ENCODE data around the gene KCND2. TPM values are rescaled to one million over a fixed set of nuclear protein-coding genes. Genes with fewer than 3 reads are reported as not detected.

The KCND2 gene
- total and polyA plus RNA-seq, 11 donors: 0.04 to 0.41 (median 0.16) TPM; not detected in 4

- peaks cover 0 to 16% (median 0%) of the 10 kb centered on the region in 12 donors for H3K4me1 ChIP-seq
- no peaks in the 10 kb centered on the region for H3K9me3 ChIP-seq
- H3K27ac ChIP-seq: no peak overlapping the region
- intact Hi-C loops (cut with DNase I): loop anchor here in 6 of 10 donors (5.0 to 10.0 kb wide), 3 partner anchors 337 to 342 kb away; no protein-coding TSS in a partner anchor
- no peak for DNase-seq
- WGBS, 4 donors: 90 to 93% (median 92%) methylated on average over 16 of the region's 16 CpGs
- H3K36me3 ChIP-seq: no peaks in the 10 kb centered on the region
- peaks cover 0 to 25% (median 12%) of the 10 kb centered on the region in 9 donors for H3K27me3 ChIP-seq
- TF ChIP-seq CTCF (IDR thresholded peaks at IDR 0.05) (no peak), POLR2A (IDR thresholded peaks at IDR 0.05) (no peak)
- no peak for ATAC-seq
- H3K4me3 ChIP-seq: no peak overlapping the region
These were observed 1.5 kb downstream of the KCND2 start for GRCh38 chr7:120274482-120274881.

DNA sequence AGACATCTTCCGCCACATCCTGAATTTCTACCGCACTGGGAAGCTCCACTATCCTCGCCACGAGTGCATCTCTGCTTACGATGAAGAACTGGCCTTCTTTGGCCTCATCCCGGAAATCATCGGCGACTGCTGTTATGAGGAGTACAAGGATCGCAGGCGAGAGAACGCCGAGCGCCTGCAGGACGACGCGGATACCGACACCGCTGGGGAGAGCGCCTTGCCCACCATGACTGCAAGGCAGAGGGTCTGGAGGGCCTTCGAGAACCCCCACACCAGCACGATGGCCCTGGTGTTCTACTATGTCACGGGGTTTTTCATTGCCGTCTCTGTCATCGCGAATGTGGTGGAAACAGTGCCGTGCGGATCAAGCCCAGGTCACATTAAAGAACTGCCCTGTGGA lies 1.9 kb downstream of the KCND2 start:
- no peak overlapping the region for H3K27ac ChIP-seq
- no peak for ATAC-seq
- 95 to 97% (median 97%) methylated on average over 27 of the region's 27 CpGs for WGBS, 4 donors
- no peaks in the 10 kb centered on the region for H3K9me3 ChIP-seq
- H3K27me3 ChIP-seq: peaks cover 0 to 25% (median 11%) of the 10 kb centered on the region in 9 donors
- peaks cover 0 to 16% (median 0%) of the 10 kb centered on the region in 12 donors for H3K4me1 ChIP-seq
- DNase-seq: no peak
- TF ChIP-seq CTCF (IDR thresholded peaks at IDR 0.05) (no peak), POLR2A (IDR thresholded peaks at IDR 0.05) (no peak)
- no peak overlapping the region for H3K4me3 ChIP-seq
- no peaks in the 10 kb centered on the region for H3K36me3 ChIP-seq
- intact Hi-C loops (cut with DNase I): loop anchor here in 6 of 10 donors (5.0 to 10.0 kb wide), 3 partner anchors 338 to 343 kb away; no protein-coding TSS in a partner anchor

DNA sequence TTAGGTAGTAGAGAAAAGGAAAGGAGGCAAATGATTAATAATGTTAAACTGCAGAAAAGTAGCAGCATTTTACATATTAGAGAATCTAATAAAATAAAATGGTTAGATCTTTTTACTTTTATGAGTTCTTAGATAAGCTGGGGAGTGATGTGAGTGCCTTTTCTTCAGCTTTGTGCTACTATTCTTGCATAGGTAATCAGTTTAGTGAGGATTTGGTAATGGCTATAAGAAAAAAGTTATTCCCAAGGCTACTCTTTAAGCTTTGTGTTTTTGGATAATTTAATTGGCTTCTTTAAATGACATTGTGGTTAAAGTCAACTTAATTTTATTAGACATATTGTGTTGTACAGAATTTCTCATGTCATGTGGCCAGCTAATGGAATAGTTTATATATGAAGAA lies 3.7 kb downstream of the KCND2 start:
- Histone ChIP-seq H3K4me1 (peaks cover 0 to 16% (median 0%) of the 10 kb centered on the region in 12 donors), H3K27ac (no peak overlapping the region), H3K4me3 (no peak overlapping the region), H3K27me3 (peaks cover 0 to 18% (median 6%) of the 10 kb centered on the region in 9 donors), H3K9me3 (no peaks in the 10 kb centered on the region), H3K36me3 (no peaks in the 10 kb centered on the region)
- DNase-seq: no peak
- TF ChIP-seq POLR2A (IDR thresholded peaks at IDR 0.05) (no peak), CTCF (IDR thresholded peaks at IDR 0.05) (no peak)
- no peak for ATAC-seq
- intact Hi-C loops (cut with DNase I): loop anchor here in 1 of 10 donors (10.0 kb wide), 1 partner anchor 342 kb away; no protein-coding TSS in a partner anchor

- 73 to 79% (median 76%) methylated on average over 3 of the region's 3 CpGs for WGBS, 4 donors
- ATAC-seq (no peak), DNase-seq (no peak)
- intact Hi-C loops (cut with DNase I): loop anchor here in 1 of 10 donors (10.0 kb wide), 1 partner anchor 344 kb away; no protein-coding TSS in a partner anchor
- Histone ChIP-seq H3K9me3 (no peaks in the 10 kb centered on the region), H3K27ac (no peak overlapping the region), H3K4me3 (no peak overlapping the region), H3K36me3 (no peaks in the 10 kb centered on the region), H3K27me3 (peaks cover 0 to 7% (median 2%) of the 10 kb centered on the region in 9 donors), H3K4me1 (peaks cover 0 to under 1% (median 0%) of the 10 kb centered on the region in 12 donors)
- TF ChIP-seq POLR2A (IDR thresholded peaks at IDR 0.05) (no peak), CTCF (IDR thresholded peaks at IDR 0.05) (no peak)
These were observed 5.8 kb downstream of the KCND2 start for GRCh38 chr7:120278773-120279172.
